ENCODE results near the gene TMX2. TPM values are rescaled to one million over a fixed set of nuclear protein-coding genes. Genes with fewer than 3 reads are reported as not detected.

The TMX2 gene
- total RNA-seq, 1 donor from 2014 or later: 59.5 TPM

DNA sequence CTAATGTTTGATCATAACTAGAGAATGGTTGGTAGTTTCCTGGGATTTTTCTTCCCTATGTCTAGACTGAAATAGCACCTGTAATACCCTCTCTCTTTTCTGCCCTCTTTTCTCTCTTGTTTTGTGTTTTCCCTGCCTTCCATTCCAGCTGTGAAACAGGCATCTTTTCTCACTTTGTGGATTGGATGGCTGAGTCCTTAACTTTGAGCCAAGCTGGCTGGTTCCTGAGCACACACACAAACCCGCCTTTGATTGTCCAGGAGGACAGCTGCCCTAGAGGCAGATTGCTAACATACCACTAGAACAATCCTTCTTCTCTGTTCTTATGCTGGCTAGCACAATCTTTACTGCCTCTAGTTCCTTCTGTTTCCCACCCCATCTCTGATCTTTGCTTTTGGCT lies 66.9 kb downstream of the TMX2 start:
- Mint-ChIP-seq H3K9me3 (ENCODE audit: low read depth) (no peaks in the 10 kb centered on the region), H3K4me3 (ENCODE audit: unreplicated experiment) (peak overlapping the region; percentile 11), H3K27me3 (ENCODE audit: low read depth) (no peaks in the 10 kb centered on the region), H3K36me3 (ENCODE audit: low read depth) (peaks cover 3% of the 10 kb centered on the region), H3K27ac (ENCODE audit: unreplicated experiment) (peak overlapping the region; percentile 91), H3K4me1 (ENCODE audit: low read depth) (peaks cover 76% of the 10 kb centered on the region)
- TF ChIP-seq, protein P1, sequence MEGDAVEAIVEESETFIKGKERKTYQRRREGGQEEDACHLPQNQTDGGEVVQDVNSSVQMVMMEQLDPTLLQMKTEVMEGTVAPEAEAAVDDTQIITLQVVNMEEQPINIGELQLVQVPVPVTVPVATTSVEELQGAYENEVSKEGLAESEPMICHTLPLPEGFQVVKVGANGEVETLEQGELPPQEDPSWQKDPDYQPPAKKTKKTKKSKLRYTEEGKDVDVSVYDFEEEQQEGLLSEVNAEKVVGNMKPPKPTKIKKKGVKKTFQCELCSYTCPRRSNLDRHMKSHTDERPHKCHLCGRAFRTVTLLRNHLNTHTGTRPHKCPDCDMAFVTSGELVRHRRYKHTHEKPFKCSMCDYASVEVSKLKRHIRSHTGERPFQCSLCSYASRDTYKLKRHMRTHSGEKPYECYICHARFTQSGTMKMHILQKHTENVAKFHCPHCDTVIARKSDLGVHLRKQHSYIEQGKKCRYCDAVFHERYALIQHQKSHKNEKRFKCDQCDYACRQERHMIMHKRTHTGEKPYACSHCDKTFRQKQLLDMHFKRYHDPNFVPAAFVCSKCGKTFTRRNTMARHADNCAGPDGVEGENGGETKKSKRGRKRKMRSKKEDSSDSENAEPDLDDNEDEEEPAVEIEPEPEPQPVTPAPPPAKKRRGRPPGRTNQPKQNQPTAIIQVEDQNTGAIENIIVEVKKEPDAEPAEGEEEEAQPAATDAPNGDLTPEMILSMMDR (IDR thresholded peaks at IDR 0.05): no peak
- no peak for DNase-seq (ENCODE audit: low spot score)

DNA sequence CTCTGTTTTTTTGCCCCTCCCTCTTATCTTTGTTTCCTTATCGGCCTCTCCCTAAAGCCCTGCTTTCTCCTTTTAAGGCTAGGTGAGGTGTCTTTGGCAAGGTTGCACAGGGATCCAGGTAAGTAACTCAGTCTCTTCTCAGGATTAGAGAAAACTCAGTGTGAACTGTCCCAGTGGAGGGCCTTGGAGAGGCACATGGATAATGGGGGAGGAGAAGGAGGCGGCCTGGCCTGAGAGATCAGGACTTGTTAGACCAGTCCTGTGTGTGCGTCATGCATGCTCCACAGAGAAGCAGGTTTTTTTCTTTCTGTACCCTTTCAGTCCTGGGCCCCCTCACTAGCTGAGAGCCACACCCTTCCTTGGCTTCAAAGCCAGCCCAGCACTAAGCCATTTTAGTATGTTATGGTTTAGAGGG lies 69.1 kb downstream of the TMX2 start:
- H3K4me3 Mint-ChIP-seq (ENCODE audit: unreplicated experiment): no peak overlapping the region
- peaks cover 1% of the 10 kb centered on the region for H3K36me3 Mint-ChIP-seq (ENCODE audit: low read depth)
- H3K9me3 Mint-ChIP-seq (ENCODE audit: low read depth): no peaks in the 10 kb centered on the region
- H3K4me1 Mint-ChIP-seq (ENCODE audit: low read depth): peaks cover 71% of the 10 kb centered on the region
- no peak for DNase-seq (ENCODE audit: low spot score)
- H3K27me3 Mint-ChIP-seq (ENCODE audit: low read depth): no peaks in the 10 kb centered on the region
- H3K27ac Mint-ChIP-seq (ENCODE audit: unreplicated experiment): peak overlapping the region; percentile 29
- TF ChIP-seq, protein P1 (IDR thresholded peaks at IDR 0.05): no peak

DNA sequence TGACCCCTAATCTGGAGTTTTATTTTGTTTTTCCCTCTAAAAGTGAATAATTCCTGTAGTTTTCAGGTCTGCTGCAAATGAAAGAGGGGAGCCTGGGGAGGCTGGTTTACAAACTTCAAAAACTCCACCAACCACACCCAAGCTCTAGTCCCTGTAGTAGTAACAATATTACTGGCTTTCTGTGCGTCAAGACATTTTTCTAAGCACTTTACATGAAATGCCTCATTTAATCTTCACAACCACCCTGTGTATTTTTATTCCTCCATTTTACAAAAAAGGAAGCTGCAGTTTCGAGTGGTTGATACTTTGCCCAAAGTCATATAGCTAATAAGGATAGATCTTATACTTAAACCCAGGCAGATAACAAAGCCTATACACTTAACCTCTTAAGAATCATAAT lies 72.7 kb downstream of the TMX2 start:
- H3K27me3 Mint-ChIP-seq (ENCODE audit: low read depth): no peaks in the 10 kb centered on the region
- no peaks in the 10 kb centered on the region for H3K9me3 Mint-ChIP-seq (ENCODE audit: low read depth)
- TF ChIP-seq, protein P1 (IDR thresholded peaks at IDR 0.05): no peak
- peaks cover 1% of the 10 kb centered on the region for H3K36me3 Mint-ChIP-seq (ENCODE audit: low read depth)
- no peak overlapping the region for H3K27ac Mint-ChIP-seq (ENCODE audit: unreplicated experiment)
- H3K4me1 Mint-ChIP-seq (ENCODE audit: low read depth): peaks cover 64% of the 10 kb centered on the region
- no peak for DNase-seq (ENCODE audit: low spot score)
- H3K4me3 Mint-ChIP-seq (ENCODE audit: unreplicated experiment): no peak overlapping the region

DNA sequence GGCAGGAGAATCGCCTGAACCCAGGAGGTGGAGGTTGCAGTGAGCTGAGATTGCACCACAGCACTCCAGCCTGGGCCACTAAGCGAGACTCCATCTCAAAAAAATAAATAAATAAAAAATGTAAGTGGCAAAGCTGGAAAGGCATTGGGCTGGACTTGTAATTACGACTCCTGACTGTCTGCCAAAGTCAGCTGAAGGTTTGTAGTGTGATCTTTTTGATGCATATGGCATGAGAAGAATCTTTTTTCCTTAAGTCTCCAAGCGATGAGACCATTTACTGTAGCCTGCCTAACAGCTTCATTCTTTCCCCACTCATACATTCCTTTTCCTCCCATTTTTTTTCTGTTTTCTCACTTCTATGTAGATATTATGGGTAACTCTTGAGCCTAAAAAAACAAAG lies 74.0 kb downstream of the TMX2 start:
- Mint-ChIP-seq H3K36me3 (ENCODE audit: low read depth) (peaks cover 1% of the 10 kb centered on the region), H3K4me1 (ENCODE audit: low read depth) (peaks cover 59% of the 10 kb centered on the region), H3K9me3 (ENCODE audit: low read depth) (no peaks in the 10 kb centered on the region), H3K27ac (ENCODE audit: unreplicated experiment) (peak overlapping the region; percentile 76), H3K27me3 (ENCODE audit: low read depth) (no peaks in the 10 kb centered on the region), H3K4me3 (ENCODE audit: unreplicated experiment) (no peak overlapping the region)
- TF ChIP-seq, protein P1 (IDR thresholded peaks at IDR 0.05): no peak
- DNase-seq (ENCODE audit: low spot score): no peak

DNA sequence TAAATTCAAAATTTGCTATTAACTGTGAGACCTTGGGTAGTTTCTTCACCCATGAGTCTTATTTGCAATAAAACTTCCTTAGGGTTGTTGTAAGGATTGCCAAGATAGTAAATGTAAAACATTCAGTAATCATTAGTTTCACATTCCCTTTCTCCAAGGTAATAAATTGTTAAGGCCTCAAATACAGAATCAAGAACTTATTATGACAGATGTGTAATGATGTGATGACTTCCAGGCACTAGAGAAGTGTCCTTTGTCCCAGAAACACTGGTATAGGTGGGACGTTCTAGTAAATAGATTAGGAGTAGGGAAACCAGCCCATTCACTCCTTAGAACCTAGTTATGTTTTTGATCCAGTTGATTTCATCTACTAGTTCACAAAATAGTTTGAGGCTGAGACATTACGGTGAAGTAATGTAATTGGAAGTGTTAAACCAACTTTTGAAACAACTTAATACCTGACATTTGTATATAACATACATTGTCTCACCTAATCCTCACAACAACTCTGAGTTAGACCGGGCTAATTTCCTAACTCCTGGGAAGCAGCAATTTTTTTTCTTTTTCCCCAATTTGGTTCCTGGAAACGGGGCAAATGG lies 74.7 kb downstream of the TMX2 start:
- no peak overlapping the region for H3K4me3 Mint-ChIP-seq (ENCODE audit: unreplicated experiment)
- peak overlapping the region; percentile 76 for H3K27ac Mint-ChIP-seq (ENCODE audit: unreplicated experiment)
- no peaks in the 10 kb centered on the region for H3K9me3 Mint-ChIP-seq (ENCODE audit: low read depth)
- TF ChIP-seq, protein P1 (IDR thresholded peaks at IDR 0.05): no peak
- peaks cover 5% of the 10 kb centered on the region for H3K36me3 Mint-ChIP-seq (ENCODE audit: low read depth)
- H3K27me3 Mint-ChIP-seq (ENCODE audit: low read depth): no peaks in the 10 kb centered on the region
- no peak for DNase-seq (ENCODE audit: low spot score)
- peaks cover 60% of the 10 kb centered on the region for H3K4me1 Mint-ChIP-seq (ENCODE audit: low read depth)
